Upper lobe of left lung (tissue), 6 donors: ENCODE measurements around the gene SIAH3. TPM values are rescaled to one million over a fixed set of nuclear protein-coding genes. Genes with fewer than 3 reads are reported as not detected.

Source experiments
- ATAC-seq, 2 donors: fragments of 200-7000 bp; cut with Tn5 transposase; one replicate each; pipeline ENCODE4 v1.9.1; 2022; ENCODE audit warnings: mild to moderate bottlenecking in 2 of 2, moderate library complexity in 2 of 2; ENCODE audit not compliant: low FRiP score in 2 of 2
- DNase-seq, 2 donors: peaks; one replicate each; pipeline ENCODE4 v3.0.0-alpha.2; 2019 to 2020
- H3K27ac ChIP-seq, 4 donors: fragments of 200-600 bp; sonication (generic); one replicate each; pipeline ENCODE4 v1.5.1; 2016 to 2019
- H3K27me3 ChIP-seq, 4 donors: fragments of 200-600 bp; sonication (generic); one replicate each; pipeline ENCODE4 v1.5.1; 2017 to 2019
- H3K36me3 ChIP-seq, 4 donors: fragments of 200-600 bp; sonication (generic); one replicate each; pipeline ENCODE4 v1.5.1; 2016 to 2019
- H3K4me1 ChIP-seq, 4 donors: fragments of 200-600 bp; sonication (generic); one replicate each; pipeline ENCODE4 v1.5.1; 2018 to 2019
- H3K4me3 ChIP-seq, 4 donors: fragments of 200-600 bp; sonication (generic); one replicate each; pipeline ENCODE4 v1.5.1; 2017 to 2019; ENCODE audit warnings: mild to moderate bottlenecking in 2 of 4, moderate library complexity in 1 of 4
- H3K9me3 ChIP-seq, 4 donors: fragments of 200-600 bp; sonication (generic); one replicate each; pipeline ENCODE4 v1.5.1; 2018 to 2019
- CTCF ChIP-seq, 6 experiments: fragments of 450-650 bp in 4 of 6; fragments of 200-600 bp in 2 of 6; sonication (generic) in 2 of 6; IDR thresholded peaks; one replicate each; pipeline ENCODE4 v1.5.1; 2016 to 2019; ENCODE audit warnings: antibody characterized with exemption in 6 of 6
- EP300 ChIP-seq, 4 donors: sonication (generic); formaldehyde crosslinking; IDR thresholded peaks; one replicate each; pipeline ENCODE4 v1.5.1; 2017; ENCODE audit warnings: antibody characterized with exemption in 4 of 4, control low read depth in 2 of 4
- POLR2A ChIP-seq, 4 donors: fragments of 450-650 bp; IDR thresholded peaks; one replicate each; pipeline ENCODE4 v1.5.1; 2016 to 2017; ENCODE audit warnings: antibody characterized with exemption in 4 of 4, mild to moderate bottlenecking in 2 of 4
- POLR2AphosphoS5 ChIP-seq, 2 donors: sonication (generic); formaldehyde crosslinking; IDR thresholded peaks; one replicate each; pipeline ENCODE4 v1.5.1; 2017; ENCODE audit warnings: antibody characterized with exemption in 2 of 2
- WGBS, 2 donors: methylation state at CpG; one replicate each; pipeline ENCODE4 v1.1.5; 2017 to 2018; 5-methylcytosine and 5-hydroxymethylcytosine counted together
- total RNA-seq, 6 donors: library from RNA; depleted of rRNA in 4 of 6; stranded (reverse); fragments of >200 nt in 4 of 6; gene quantifications; one replicate each; pipeline versions ENCODE4 v1.1.0 to v1.2.1, GENCODE V29; 2016 to 2021
- donor health status: DM: no; HTN: no; CAD: no; lungs with moderate emphysema.
- donor health status: DM: no; HTN: yes; CAD: no; lungs with severe emphysema.

The SIAH3 gene
- total RNA-seq, 6 donors from 2014 or later: under 0.01 to 0.39 (median 0.03) TPM; not detected in 1

DNA sequence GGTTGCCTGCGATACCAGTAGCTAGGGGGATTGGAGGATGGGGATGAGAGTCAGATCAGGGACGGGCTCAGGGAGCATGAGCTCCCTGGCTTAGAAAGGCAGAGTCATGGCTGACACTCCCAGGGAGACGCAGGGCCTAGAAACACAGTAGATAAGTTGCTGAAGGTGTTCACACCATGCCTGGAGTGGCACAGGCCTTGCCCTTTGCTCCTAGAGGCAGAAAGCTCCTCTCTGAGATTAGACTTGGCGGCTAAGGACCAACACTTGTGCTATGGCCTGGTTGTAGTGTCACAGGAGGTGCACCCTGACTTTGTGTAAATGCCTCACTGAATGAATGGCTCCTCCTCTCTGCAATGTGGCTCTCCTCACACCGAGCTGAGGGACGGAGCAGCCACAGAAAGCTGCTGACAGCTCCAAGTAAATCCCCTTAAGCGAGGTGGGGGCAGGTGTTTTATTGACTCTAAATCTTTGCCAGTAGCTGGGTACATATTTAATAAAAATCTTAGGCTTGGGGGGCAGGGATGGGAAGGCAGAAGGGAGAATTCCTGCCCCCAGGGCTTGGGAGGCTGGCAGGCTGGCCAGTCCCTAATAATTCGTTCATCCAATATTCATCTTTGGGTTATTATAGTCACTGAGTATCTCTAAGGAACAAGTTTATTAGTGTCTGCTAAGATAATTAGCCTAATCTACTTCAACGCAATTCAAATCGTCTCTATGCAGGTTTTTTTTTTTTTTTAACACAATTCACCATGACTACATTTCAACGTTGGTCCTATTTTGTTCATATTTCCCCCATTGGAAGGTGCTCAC lies 54.9 kb downstream of the SIAH3 start:
- no peak overlapping the region for H3K27ac ChIP-seq
- H3K4me3 ChIP-seq: no peak overlapping the region
- no peak for ATAC-seq
- H3K27me3 ChIP-seq: no peaks in the 10 kb centered on the region
- H3K9me3 ChIP-seq: no peaks in the 10 kb centered on the region
- no peak for DNase-seq
- H3K4me1 ChIP-seq: no peaks in the 10 kb centered on the region
- no peaks in the 10 kb centered on the region for H3K36me3 ChIP-seq
- TF ChIP-seq EP300 (IDR thresholded peaks at IDR 0.05) (no peak), POLR2AphosphoS5 (IDR thresholded peaks at IDR 0.05) (no peak), CTCF (IDR thresholded peaks at IDR 0.05) (no peak), POLR2A (IDR thresholded peaks at IDR 0.05) (no peak)
- 87 to 88% methylated on average over 11 of the region's 11 CpGs for WGBS, 2 donors

DNA sequence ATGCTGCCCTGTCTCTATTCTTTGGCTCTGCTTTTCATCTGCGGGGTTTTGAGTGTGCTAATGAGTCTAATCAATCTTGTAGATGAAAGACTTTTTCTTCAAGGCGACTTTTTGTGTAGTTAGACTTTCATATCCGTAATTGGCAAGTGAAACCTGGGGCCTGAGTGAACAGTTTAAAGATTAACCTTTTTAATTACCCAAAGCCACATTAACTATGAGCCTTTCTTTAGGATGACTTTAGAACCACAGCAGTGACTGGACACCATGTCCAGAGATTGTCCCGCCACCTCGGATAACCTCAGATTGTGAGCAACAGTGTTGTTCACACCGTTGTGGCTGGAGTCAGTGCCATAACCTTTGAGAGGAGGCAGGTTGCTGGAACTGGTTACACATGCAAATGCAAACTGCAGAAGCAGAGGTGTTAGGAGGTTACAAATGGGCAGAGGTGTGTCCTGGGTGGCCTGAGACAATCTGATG lies 58.7 kb downstream of the SIAH3 start:
- H3K9me3 ChIP-seq: no peaks in the 10 kb centered on the region
- H3K27me3 ChIP-seq: no peaks in the 10 kb centered on the region
- no peak overlapping the region for H3K4me3 ChIP-seq
- H3K4me1 ChIP-seq: no peaks in the 10 kb centered on the region
- 65 to 70% methylated on average over 5 to 6 of the region's 6 CpGs for WGBS, 2 donors
- DNase-seq (no peak), ATAC-seq (no peak)
- H3K36me3 ChIP-seq: no peaks in the 10 kb centered on the region
- H3K27ac ChIP-seq: no peak overlapping the region
- TF ChIP-seq POLR2AphosphoS5 (IDR thresholded peaks at IDR 0.05): no peak
- TF ChIP-seq POLR2A (IDR thresholded peaks at IDR 0.05): no peak
- TF ChIP-seq CTCF (IDR thresholded peaks at IDR 0.05): no peak
- TF ChIP-seq EP300 (IDR thresholded peaks at IDR 0.05): no peak

- Histone ChIP-seq H3K4me3 (no peak overlapping the region), H3K36me3 (no peaks in the 10 kb centered on the region), H3K27ac (no peak overlapping the region), H3K9me3 (no peaks in the 10 kb centered on the region), H3K27me3 (no peaks in the 10 kb centered on the region), H3K4me1 (no peaks in the 10 kb centered on the region)
- ATAC-seq: no peak
- no peak for TF ChIP-seq CTCF (IDR thresholded peaks at IDR 0.05)
- no peak for TF ChIP-seq POLR2AphosphoS5 (IDR thresholded peaks at IDR 0.05)
- TF ChIP-seq POLR2A (IDR thresholded peaks at IDR 0.05): no peak
- TF ChIP-seq EP300 (IDR thresholded peaks at IDR 0.05): no peak
- WGBS, 2 donors: 87 to 92% methylated on average over 2 of the region's 2 CpGs
- no peak for DNase-seq
Measured at GRCh38 chr13:45788011-45788410, 63.5 kb downstream of the SIAH3 start.

DNA sequence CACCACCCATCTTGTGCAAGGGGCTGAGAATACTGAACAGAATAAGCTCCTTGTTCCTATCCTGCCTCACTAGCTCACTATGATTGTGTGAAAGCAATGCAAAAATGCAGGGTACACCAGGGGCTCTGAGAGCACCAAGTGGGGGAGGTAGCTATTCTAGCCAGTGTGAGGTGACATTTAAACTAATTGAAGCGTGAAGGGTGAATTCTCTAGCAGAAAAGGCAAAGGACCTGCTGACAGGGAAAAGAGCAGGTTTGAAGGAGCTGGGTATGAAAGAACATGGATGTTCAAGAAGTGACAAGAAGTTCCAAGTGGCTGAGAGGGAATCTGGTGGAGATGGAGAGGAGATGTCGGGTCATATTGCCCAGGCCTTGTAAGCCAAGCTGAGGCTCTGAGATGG lies 64.2 kb downstream of the SIAH3 start:
- Histone ChIP-seq H3K4me3 (no peak overlapping the region), H3K4me1 (no peaks in the 10 kb centered on the region), H3K9me3 (no peaks in the 10 kb centered on the region), H3K27me3 (no peaks in the 10 kb centered on the region), H3K27ac (no peak overlapping the region), H3K36me3 (no peaks in the 10 kb centered on the region)
- DNase-seq (no peak), ATAC-seq (no peak)
- 95 to 96% methylated on average over 2 of the region's 2 CpGs for WGBS, 2 donors
- TF ChIP-seq EP300 (IDR thresholded peaks at IDR 0.05) (no peak), CTCF (IDR thresholded peaks at IDR 0.05) (no peak), POLR2AphosphoS5 (IDR thresholded peaks at IDR 0.05) (no peak), POLR2A (IDR thresholded peaks at IDR 0.05) (no peak)
